BJ (cell line): Measurements from ENCODE around the gene NUP42. TPM values are rescaled to one million over a fixed set of nuclear protein-coding genes. Genes with fewer than 3 reads are reported as not detected.

Experiments
- CTCF ChIA-PET: fragments of 350-600 bp; formaldehyde crosslinking; extraction: SDS; loops from one replicate; lab custom pipeline; 2021; ENCODE audit warnings: antibody characterized with exemption, inconsistent platforms; lab: Yijun Ruan, JAX
- POLR2A ChIA-PET: fragments of 300-600 bp; sonication (Branson Sonifier 250); formaldehyde crosslinking; extraction: SDS; loops from one replicate; lab custom pipeline; 2021; ENCODE audit warnings: antibody characterized with exemption; lab: Charles Lee
- DNase-seq: peaks from one replicate; pipeline ENCODE4 v3.0.0-alpha.2; 2011; ENCODE audit warnings: low read depth
- H3K27me3 ChIP-seq: 2 replicates; pipeline ENCODE4 v1.6.0; 2011; ENCODE audit warnings: low read length; ENCODE audit not compliant: control insufficient read depth, insufficient read depth
- H3K36me3 ChIP-seq: 2 replicates; pipeline ENCODE4 v1.5.1; 2011; ENCODE audit warnings: low read length; ENCODE audit not compliant: control insufficient read depth, insufficient read depth
- H3K4me3 ChIP-seq: 2 replicates; pipeline ENCODE4 v1.5.1; 2011; ENCODE audit warnings: low read depth, mild to moderate bottlenecking, control low read depth, low read length
- CTCF ChIP-seq: IDR thresholded peaks from 2 replicates; pipeline ENCODE4 v1.5.1; 2011; ENCODE audit warnings: low read depth, mild to moderate bottlenecking, control low read depth, inconsistent platforms, low read length, moderate library complexity; ENCODE audit not compliant: insufficient read depth
- polyA plus RNA-seq: library from polyadenylated mRNA; depleted of rRNA; stranded (reverse); fragments of >200 nt; gene quantifications from 2 replicates; pipeline ENCODE4 v1.2.3, GENCODE V29; 2011

The NUP42 gene
- polyA plus RNA-seq, 1 experiment, result 24.5 TPM

- Histone ChIP-seq H3K27me3 (no peaks in the 10 kb centered on the region), H3K36me3 (no peaks in the 10 kb centered on the region), H3K4me3 (no peak overlapping the region)
- no peak for DNase-seq
- TF ChIP-seq CTCF, result no peak
- ChIA-PET POLR2A (no interaction called here), CTCF (no interaction called here)
Observed at GRCh38 chr7:23228412-23228811, 46.6 kb downstream of the NUP42 start.

- no peaks in the 10 kb centered on the region for H3K36me3 ChIP-seq
- TF ChIP-seq CTCF, result no peak
- POLR2A ChIA-PET, result no interaction called here
- H3K4me3 ChIP-seq, result no peak overlapping the region
- H3K27me3 ChIP-seq, result no peaks in the 10 kb centered on the region
- CTCF ChIA-PET, result interaction anchor here (0.6 kb wide), 1 partner anchor 1116 kb away, joined by 3 read pairs; no protein-coding TSS in a partner anchor
- DNase-seq, result no peak
Observed at GRCh38 chr7:23230641-23231101, 48.8 kb downstream of the NUP42 start.

GRCh38 chr7:23232966-23233365 is 51.1 kb downstream of the NUP42 start:
- no peak for TF ChIP-seq CTCF
- no peaks in the 10 kb centered on the region for H3K27me3 ChIP-seq
- POLR2A ChIA-PET, result no interaction called here
- CTCF ChIA-PET, result no interaction called here
- H3K4me3 ChIP-seq, result no peak overlapping the region
- no peaks in the 10 kb centered on the region for H3K36me3 ChIP-seq
- DNase-seq, result no peak

- ChIA-PET POLR2A (no interaction called here), CTCF (interaction anchor here (1.2 kb wide), 1 partner anchor 9 kb away, joined by 3 read pairs; no protein-coding TSS in a partner anchor)
- no peaks in the 10 kb centered on the region for H3K36me3 ChIP-seq
- no peak for DNase-seq
- no peak for TF ChIP-seq CTCF
- no peak overlapping the region for H3K4me3 ChIP-seq
- no peaks in the 10 kb centered on the region for H3K27me3 ChIP-seq
Observed at GRCh38 chr7:23234569-23235296, 52.9 kb downstream of the NUP42 start.

GRCh38 chr7:23235813-23236221 is 54.0 kb downstream of the NUP42 start:
- DNase-seq, result no peak
- TF ChIP-seq CTCF, result no peak
- H3K27me3 ChIP-seq, result no peaks in the 10 kb centered on the region
- POLR2A ChIA-PET, result no interaction called here
- no peaks in the 10 kb centered on the region for H3K36me3 ChIP-seq
- no peak overlapping the region for H3K4me3 ChIP-seq
- CTCF ChIA-PET, result interaction anchor here (1.2 kb wide), 2 partner anchors 10 to 50 kb away, joined by 3 read pairs; no protein-coding TSS in a partner anchor
